ENCODE measurements around the gene KLHL29.

GRCh38 chr2:23706613-23707078 is 321.7 kb downstream of the KLHL29 start:
- TF ChIP-seq CTCF (IDR thresholded peaks at IDR 0.05 in 8 of 11, conservative IDR thresholded peaks at IDR 0.05 in 3 of 11) (no peak), POLR2AphosphoS5 (IDR thresholded peaks at IDR 0.05) (no peak)
